GM21390 (cell line): ENCODE data around the gene LRRC1.
"Not testable (repeated sequence)": the region's sequence is repeated elsewhere in the genome, so short reads cannot be mapped to it uniquely, and the experiment has no call there.

Experiments
- ATAC-seq: cut with Tn5 transposase; IDR thresholded peaks from one replicate; pipeline ENCODE4 v1.9.1; 2021; ENCODE audit not compliant: unreplicated experiment

The LRRC1 gene

DNA sequence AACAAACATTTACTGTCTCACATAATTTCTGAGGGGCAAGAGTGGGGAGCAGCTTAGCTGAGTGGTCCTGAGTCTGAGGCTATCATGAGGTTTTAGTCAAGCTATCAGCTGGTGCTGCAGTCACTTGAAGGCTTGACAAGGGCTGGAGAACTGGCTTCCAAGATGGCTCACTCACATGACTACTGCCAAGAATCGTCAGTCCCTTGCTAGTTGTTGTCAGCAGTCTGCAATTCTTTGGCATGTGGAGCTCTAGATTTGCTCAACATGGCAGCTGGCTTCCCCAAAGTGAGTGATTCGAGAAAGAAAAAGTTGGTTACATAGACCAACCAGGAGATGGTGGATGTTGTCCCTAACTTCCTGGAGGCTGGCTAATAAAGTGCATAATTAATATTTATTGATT, 2.8 kb upstream of the LRRC1 start:
- ATAC-seq = no peak

DNA sequence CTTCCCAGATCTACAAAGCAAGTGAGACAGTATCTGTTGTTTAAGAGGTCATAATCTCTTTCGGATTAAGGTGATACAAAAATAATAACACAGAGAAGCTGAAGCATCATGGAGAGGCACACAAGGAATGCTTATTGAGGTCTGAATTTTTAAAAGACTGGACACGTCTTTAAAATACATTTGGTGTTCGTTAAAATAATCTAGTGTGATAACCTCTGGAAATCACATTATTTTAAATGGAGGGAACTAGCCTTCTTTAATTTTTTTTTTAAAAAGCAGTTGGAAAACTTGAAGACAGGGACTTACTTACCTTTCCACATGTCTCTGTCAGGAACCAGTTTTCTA, 1.9 kb upstream of the LRRC1 start:
- ATAC-seq = no peak

DNA sequence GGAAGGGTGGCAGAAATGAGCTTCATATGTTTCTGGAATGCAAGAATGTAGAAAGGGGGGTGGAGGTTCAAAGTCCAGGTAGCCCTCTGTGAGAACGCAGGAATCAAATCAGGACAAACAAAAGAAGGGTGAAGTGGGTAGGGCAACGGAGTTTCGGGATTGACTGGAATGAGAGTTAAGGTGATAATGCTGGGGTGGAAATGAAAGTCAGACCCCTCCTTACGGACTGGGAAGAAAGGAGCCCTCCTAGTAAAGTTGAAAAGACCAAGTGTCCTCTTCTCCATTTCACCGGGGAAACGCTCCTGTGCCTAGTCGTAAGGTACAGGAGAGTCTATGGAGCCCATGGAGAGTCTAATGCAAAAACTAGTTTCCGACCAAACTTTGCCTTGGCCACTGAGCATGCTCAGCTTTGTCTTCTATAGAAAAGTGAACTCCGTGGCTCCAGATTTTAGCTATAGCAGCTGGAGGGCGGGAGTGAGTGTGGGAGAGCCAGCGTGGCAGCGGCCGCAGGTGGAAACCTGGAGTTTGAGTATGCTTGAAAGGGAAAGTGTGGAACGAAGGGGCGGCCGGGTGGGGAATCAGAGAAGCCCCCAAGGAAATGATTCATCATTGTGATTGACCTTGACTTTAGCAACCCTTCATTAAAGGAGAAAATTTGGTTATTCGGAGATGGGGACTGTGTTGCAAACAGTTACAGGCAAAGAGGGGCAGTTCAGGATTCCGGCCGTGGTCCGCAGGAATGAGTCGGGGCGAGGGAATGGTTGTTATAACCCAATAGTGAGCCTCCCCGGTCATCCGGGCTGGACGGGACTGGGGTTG, 1.3 kb upstream of the LRRC1 start:
- peak; percentile 25 for ATAC-seq

DNA sequence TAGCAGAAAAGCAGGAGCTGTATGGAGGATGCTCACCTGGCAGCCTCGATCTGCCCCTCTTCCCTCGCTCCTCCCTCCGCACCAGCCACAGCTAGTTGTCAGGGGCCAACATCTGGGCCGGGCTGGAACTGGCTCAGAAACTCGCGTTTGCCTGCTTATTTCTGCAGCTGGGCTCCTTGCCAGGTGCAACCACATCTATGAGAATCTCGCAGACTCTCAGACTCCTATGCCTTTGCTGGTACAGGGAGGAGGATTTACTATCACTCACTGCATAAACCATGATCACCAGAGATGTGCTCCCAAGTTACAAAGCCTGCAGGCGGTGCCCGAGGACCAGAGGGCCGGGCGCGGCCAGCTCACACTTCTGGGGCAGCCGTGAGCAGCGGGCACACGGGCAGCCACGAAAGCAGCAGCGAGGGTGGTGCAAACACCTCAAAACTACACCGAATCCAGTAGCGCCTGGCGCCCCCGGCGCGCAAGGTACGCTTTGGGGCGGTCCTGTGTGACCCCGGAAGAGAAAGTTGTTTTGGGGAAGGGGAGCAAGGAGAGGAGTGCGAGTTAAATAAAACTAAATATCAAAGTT, 577 bp upstream of the LRRC1 start:
- peak; percentile 41 for ATAC-seq

DNA sequence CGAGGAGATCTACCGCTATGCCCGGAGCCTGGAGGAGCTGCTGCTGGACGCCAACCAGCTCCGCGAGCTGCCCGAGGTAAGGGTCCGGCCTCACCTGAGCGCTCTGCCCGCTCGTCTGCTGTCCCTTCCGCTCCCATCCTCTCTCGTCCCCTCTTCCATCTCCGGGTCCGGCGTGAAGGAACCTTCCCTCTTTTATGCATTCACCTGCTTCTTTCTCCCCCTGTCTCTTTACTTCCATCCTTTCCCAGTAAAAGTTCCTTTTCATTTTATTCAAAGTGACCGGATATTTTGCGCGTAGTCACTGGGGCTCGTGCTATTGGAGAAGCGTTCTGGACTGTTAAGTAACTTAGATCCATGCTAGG, 516 bp downstream of the LRRC1 start:
- peak; percentile 21 for ATAC-seq

DNA sequence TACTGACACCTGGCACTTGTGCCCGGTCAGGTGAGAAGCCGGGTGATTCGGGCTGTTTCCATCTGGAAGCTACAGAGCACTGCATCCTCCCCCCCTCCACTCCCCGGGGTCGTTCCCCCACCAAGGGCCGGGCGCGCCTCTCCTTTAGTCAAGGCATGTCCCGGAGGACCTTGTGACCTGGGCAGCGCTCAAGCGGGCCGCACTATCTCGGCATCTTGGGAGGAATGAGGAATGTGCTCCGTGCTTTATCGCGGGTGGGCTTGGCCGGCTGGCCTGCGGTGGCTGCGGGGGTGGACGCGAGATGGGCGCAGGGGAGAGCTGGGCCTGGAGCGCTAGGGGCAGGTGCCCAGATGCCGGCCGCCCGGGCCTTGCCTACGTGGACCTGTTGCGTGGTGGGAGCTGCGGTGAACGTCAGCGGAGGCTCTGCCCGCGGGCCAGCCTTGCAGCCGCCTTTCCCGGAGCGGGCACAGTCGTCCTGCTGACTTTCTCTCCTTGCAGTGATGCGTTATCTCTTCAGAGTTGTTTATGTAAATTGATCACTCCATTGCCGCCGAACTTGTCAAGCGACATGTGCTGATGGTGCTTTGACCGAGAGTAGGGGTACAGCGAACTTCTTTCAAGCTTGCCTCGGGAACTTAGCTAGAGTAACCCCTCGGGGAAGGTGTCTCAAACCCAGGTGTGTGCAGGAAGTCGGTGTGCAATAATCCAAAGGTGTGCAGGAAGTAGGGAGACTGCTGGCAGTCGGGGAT, 1.1 kb downstream of the LRRC1 start:
- ATAC-seq = no peak

DNA sequence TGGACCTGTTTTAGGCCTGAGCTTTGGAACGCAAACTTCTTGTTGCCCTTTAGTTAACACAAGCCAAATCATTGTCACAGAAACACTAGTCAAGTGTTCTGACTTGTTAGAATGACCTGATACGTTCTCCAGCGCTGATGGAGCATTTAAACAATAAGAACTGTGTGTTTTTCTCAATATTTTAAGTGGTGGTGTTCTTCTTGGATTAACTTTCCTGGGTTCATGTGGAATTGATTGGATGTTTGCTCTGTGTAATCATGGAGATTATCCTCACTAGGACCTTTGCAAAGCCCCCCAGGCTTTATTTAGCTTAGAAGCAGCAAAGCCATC, 1.6 kb downstream of the LRRC1 start:
- no peak for ATAC-seq

DNA sequence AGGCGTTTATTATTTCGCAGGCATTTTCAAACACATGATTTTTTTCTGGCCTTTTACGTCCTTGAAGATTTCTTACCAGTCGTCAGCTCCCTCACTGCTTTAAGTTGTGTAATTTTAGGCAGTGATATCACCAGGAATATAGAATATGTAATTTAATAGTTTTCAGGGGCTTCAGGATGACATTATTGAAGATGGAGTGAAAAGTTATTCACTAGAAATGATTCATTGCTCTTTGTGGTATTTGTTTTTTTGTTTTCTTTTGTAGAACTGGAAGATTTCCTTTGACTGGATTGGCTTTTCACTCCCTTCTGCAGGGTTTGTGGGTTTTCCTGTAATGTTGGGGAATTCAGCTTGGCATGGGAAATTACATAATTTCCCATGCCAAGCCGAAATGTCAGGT, 2.0 kb downstream of the LRRC1 start:
- ATAC-seq = no peak

DNA sequence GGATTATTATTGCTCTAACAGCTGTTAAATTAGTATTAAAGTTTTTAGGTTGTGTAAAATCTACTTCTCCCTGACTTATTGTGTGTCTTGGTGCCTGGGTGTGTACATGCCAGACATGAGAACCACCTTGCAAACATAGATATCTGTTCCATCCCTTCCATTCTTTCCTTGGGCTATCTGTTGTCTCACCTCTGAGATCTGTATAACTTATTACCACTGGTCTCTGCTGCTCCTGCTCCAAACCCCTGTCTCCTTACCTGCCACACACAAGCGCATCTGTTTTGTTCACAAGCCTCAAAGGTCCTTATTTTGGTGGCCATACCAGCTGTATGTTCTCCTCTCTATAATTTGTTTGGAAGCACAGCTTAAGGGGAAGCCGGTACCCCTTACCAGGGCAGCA, 2.5 kb downstream of the LRRC1 start:
- ATAC-seq = no peak

DNA sequence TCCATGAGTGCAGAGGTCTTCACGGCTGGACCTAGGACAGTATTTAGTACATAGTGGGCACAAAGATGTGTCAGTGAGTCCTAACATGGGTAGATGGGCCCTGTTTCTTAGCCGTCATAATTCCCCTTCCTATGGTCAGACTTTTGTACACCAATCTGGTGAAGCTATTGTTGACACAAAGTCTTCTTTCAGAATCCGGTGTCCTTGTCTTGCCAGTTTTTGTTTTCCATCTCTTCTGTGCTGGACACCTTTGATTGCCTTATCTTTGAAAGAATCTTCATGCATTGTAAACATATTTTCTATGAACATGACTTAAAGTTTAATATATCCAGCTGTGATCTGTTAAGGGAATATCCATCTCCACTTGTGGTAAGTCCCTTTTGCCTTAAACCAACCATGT, 4.5 kb downstream of the LRRC1 start:
- no peak for ATAC-seq

DNA sequence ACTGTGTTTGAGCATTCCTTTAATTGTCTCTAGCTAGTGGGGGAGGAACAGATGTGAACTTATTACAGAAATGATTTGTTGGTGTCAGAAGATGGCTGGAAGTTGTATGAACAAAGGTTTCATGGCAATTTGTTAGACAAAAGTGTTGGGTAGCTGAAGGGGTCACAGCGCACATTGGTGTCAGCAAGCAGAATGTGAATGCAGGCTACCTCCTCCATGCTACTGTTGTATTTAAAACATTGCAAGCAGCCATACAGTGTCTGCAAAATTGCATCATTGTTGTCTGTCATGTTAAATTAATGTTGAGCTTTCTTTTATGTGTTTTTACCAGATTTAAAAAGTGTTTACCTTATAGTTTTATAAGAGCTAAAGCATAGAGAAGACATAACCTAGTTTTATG, 6.2 kb downstream of the LRRC1 start:
- no peak for ATAC-seq

DNA sequence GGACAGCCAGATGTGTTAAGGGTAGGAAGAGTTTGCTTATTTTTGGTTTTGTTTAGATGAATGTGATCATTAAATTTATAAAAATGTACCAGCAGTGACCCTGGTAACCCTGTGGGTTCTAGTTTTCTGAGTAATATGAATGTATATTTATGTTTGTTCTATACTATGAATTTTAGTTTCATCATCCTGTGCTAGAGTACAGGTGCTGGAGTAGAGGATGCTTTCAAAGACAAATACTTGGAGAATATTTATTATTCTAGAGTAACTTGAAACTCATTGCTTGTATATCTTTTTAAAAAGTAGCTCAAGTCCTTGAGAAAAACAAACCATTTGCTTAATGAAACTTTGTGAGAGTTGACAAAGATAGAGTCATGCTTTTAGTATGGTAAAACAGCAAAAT, 7.8 kb downstream of the LRRC1 start:
- no peak for ATAC-seq

DNA sequence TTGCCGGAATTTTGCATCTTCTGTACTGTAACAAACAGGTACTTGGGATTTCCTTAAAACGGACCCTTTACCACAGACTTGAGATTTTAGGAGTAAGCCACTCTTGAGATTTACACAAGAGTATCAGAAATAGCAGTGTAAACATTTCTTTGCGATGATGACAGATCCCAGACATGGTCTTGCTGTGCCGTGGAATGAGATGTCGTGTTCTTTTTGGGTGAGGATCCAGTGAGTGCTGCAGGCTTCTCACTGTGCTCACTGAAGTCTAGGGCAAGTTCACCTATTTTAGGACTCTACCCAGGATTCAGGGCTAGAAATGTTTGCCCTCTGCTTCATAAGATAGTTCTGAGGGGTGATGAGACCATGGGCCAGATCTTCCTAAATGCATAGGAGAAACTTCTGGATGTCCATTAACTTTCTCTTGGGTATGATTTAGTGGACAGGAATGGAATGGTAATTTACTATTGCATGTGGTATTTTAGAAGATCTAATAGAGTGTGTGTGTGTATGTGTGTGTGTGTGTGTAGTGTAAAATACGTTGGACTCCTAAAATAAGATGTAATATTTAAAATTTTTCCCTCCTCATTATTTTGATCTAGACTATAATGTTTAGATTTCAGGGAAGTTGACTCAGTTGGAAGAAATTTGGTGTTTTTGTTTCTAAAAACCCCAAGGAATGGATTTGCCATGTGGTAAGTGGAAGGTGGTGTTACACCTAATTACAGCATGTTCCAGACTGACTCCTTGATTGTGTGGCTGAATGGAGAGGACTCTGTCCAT, 8.5 kb downstream of the LRRC1 start:
- no peak for ATAC-seq

DNA sequence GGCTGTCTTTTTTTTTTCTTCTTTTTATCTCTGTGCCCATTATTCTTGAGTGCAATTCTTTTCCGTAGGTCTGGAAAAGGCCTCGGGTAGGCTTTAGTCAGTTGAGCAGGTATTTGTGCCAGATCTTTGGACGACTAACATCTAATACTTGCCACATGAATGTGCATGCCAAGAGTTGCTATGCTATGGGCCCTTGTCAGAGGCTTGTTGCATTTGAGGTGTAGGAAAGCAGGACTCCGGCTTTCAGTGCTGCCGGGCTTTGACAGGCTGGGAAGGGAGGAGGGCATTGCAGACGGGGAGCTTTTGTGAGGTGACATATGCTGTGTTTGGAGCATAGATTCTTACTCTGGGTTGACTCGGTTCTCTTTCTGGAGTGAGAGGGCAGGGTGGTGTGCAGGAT, 10.2 kb downstream of the LRRC1 start:
- no peak for ATAC-seq

DNA sequence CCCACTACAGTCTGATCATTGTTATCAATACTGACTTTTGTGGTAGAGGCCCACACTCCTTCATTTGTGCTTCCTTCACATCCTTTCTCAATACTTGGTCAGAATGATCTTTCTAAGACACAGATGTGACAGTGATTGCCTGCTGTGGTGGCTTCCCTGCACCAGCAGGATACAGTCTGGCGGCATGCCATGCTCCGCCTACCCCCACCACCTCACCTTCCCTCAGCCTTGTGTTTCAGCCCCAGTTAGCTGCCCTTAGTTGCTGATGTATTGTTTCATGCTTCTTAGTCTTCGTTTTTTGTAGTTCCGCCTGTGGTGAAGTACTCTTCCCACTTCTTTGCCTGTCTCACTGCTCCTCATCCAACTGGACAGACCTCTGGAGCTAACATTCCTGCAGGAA, 10.9 kb downstream of the LRRC1 start:
- ATAC-seq = no peak

DNA sequence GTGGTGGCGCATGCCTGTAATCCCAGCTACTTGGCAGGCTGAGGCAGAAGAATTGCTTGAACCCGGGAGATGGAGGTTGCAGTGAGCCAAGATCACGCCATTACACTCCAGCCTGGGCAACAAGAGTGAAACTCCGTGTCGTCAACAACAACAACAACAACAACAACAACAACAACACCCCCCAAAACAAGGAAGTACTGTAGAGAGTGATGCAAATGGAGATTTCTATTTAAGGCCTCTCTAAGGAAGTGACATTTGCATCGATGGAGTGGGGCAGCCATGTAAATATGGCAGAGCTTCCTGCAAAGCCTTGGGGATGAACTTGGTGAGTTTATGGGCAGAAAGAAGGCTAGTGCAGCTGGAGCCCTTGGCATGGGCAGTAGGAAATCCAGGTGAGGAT, 12.8 kb downstream of the LRRC1 start:
- ATAC-seq = not testable (repeated sequence)

DNA sequence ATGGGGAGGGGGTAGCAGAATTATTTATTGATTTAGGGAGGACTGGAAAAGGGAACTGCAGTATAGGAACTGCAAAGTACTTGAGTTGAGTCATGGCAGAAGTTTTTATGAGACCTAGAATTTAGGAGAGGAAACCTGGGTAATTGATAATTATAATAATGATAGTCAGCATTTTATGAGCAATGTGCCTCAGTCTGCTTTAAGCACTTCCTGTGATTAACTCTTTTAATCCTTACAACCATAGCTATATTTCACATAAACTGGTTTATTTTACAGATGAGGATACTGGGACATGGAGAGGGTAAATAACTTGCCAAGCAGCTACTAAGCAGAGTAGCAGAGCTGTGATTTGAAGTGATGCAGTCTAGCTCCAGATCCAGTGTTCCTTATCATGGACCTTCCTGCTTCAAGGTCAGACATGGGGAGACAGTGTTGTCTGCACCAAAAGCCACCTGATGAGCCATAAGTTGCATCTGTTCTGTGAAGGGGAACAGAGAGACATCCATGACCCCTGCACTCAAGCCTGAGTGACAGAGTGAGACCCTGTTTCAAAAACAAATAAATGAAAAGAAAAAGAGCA, 13.6 kb downstream of the LRRC1 start:
- ATAC-seq = no peak

DNA sequence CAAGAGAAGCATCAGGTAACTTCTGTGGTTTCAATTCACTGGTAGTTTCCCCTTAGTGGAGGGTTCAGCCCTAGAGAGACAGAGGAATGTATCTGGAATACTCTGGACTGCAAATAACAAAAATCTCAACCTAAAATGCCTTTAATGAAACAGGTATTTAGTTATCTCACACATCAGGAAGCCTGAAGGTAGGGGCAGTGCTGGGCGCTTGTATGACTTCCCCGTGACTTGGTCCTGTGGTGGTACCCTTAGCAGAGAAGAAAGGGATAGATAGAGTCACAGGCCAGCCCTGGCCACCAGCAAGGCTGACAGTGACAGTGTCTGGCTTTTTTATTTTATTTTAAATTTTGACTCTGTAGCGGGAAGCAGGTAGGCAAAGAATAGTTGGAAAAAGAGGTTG, 14.9 kb downstream of the LRRC1 start:
- ATAC-seq = no peak

DNA sequence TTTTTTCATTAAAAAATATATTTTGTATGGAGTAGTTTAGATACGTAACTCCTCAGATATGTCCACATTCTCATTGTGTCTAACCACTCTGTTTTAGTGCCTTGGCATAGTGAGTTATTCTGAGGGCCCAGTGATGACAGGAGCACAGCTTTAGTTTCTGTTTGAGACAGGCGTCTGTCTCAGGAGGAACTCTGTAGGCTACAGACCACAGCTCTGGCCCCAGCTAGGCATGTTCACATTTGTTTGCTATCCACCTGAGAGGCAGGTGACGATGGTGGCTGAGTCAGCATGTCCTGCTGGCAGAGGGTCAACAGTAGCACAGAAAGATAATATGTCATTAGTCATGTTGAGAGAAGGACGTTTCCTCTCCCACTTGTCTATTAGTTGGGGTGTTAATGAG, 16.3 kb downstream of the LRRC1 start:
- peak; percentile 79 for ATAC-seq

DNA sequence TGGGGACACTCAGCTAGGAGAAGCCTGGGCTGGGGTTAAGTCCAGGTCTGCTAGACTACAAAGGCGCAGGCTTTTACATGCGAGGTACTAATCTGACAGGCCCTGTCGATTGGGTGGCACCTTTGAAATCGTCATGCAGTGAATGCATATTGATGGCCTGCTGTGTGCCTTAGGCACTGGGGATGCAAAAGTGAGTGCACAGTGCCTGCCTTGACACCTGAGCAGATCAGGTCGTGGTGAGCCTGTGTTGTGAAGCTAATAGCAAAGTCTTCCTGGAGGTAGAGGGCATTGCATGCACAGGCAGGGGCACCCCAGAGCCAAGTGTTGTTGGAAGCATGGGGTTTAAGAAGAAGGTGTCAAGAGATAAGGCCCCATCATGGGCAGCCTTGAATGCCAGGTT, 16.9 kb downstream of the LRRC1 start:
- ATAC-seq = no peak

DNA sequence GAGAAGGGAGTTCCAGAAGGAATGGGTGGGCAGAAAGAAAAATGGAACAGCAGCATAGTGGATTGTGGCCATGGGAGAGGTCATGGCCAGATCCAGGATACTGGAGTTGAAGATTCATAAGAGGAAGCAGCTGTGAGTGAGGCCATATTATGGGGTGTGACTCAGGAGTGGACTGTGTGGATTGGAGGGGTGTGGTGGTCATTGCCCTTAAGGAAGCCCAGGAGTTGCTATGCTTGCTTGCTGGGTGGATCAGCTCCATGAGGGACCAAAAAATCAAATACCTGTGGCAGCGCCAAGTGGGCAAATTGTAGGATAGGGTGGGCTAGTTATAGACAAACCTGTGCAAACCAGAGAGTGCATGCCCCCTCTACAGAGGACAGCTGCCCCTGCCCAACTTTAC, 18.3 kb downstream of the LRRC1 start:
- ATAC-seq = no peak
